Measurements from ENCODE around the gene NAALADL2. TPM values are rescaled to one million over a fixed set of nuclear protein-coding genes. Genes with fewer than 3 reads are reported as not detected.
A peak's percentile ranks its signal among the peaks of the same experiment; 100 is the strongest.
"Not testable (repeated sequence)": the region's sequence is repeated elsewhere in the genome, so short reads cannot be mapped to it uniquely, and the experiment has no call there.

Gene NAALADL2
- polyA plus RNA-seq, 4 donors = 17.4 to 25.9 (median 20.2) TPM

DNA sequence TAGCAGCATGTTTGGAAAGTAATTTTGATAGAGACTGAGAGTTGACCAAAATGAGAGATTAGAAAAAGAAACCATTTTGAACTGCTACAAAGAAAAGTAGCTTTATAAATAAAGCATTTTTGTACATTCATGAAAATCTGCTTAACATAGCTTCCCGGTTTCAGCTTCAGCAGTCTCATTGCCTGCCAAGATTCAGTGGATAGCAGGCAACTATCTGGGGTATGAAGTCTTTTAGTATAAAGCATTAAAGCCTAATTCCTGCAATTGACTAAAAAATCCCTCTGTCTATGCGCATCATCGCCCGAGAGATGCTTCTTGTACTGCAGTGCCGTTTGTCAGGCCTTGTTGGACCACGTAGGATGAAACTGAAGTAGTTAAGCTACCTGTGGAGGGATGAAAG, 588.4 kb downstream of the NAALADL2 start:
- DNase-seq (ENCODE audit: low read depth in 4 of 4, low spot score in 3 of 4) = no peak

GRCh38 chr3:175453361-175453760, 594.2 kb downstream of the NAALADL2 start:
- DNase-seq (ENCODE audit: low read depth in 4 of 4, low spot score in 3 of 4) = no peak

GRCh38 chr3:175456466-175456865, 597.3 kb downstream of the NAALADL2 start:
- no peak for DNase-seq (ENCODE audit: low read depth in 4 of 4, low spot score in 3 of 4)

DNA sequence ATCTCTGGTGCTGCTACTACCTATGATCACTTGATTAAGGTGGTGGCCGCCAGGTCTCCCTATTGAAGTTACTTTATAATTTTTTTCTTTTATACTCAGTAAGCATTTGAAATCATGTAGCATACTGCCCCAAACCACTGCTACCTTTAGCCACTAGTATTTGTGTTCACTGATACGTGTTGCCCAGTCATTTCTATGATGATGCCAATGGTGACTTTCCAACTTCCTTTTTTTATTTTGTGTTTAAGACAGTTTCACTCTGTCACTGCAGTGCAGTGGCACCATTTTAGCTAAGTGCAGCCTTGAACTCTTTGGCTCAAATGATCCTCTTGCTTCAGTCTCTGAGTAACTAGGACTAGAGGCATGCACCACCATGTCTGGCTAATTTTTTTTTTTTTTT, 598.2 kb downstream of the NAALADL2 start:
- DNase-seq (ENCODE audit: low read depth in 4 of 4, low spot score in 3 of 4) = no peak

DNA sequence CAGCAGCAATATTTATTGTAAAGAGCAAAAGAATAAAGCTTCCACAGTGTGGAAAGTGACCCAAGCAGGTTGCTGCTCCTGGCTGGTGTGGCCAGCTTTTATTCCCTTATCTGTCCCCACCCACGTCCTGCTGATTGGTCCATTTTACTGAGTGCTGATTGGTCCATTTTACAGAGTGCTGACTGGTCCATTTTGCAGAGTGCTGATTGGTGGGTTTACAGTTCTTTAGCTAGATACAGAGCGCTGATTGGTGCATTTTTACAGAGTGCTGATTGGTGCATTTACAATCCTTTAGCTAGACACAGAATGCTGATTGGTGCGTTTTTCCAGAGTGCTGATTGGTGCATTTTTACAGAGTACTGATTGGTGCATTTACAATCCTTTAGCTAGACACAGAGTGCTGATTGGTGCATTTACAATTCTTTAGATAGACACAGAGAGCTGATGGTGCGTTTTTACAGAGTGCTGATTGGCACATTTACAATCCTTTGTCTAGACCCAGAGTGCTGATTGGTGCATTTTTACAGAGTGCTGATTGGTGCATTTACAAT, 601.8 kb downstream of the NAALADL2 start:
- DNase-seq (ENCODE audit: low read depth in 4 of 4, low spot score in 3 of 4) = not testable (repeated sequence)

- no peak for DNase-seq (ENCODE audit: low read depth in 4 of 4, low spot score in 3 of 4)
Observed at GRCh38 chr3:175464362-175464761, 605.2 kb downstream of the NAALADL2 start.

- DNase-seq (ENCODE audit: low read depth in 4 of 4, low spot score in 3 of 4) = no peak
Observed at GRCh38 chr3:175469124-175469523, 610.0 kb downstream of the NAALADL2 start.

DNA sequence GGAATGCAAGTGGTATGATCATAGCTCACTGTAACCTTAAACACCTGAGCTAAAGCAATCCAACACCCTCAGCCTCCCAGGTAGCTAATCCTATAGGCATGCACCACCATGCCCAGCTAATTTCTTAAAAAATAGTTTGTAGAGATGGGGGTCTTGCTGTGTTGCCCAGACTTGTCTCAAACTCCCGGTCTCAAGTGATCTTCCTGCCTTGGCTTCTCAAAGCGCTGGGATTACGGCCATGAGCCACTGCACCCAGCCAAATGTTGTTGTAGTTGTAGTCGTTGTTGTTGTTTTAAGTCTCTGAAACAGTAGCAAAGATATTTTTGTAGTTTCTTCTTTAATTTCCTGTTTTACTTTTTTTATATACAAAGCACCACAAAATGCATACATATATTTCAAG, 616.6 kb downstream of the NAALADL2 start:
- DNase-seq (ENCODE audit: low read depth in 4 of 4, low spot score in 3 of 4) = no peak

- DNase-seq (ENCODE audit: low read depth in 4 of 4, low spot score in 3 of 4) = no peak
Observed at GRCh38 chr3:175476489-175476888, 617.4 kb downstream of the NAALADL2 start.

DNA sequence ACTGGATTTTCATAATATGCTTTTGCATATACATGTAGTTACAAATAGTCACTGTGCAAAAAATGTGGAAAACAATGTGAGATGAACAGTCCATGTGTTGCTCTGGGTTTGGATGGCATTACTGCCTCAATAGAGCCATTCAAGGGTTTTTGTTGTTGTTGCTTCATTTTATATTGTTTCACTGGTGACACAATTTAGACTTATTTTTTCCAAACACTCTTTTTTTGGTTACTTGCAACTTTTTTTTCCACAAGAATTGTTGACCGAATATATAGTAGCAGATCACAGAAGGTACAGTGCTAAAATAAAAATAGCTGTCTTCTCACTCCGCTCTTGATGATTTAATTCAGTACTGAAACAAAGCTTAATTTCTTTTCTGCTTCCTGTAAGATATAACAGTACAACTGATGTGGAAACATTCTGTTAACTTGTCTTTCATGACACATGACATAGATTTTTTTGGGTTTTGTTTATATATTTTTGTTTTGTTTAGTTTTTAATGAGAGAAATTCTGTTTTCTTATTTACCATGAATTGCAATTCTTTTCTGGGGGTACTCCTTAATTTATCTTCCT, 618.6 kb downstream of the NAALADL2 start:
- no peak for DNase-seq (ENCODE audit: low read depth in 4 of 4, low spot score in 3 of 4)

- no peak for DNase-seq (ENCODE audit: low read depth in 4 of 4, low spot score in 3 of 4)
Observed at GRCh38 chr3:175478301-175478700, 619.2 kb downstream of the NAALADL2 start.

DNA sequence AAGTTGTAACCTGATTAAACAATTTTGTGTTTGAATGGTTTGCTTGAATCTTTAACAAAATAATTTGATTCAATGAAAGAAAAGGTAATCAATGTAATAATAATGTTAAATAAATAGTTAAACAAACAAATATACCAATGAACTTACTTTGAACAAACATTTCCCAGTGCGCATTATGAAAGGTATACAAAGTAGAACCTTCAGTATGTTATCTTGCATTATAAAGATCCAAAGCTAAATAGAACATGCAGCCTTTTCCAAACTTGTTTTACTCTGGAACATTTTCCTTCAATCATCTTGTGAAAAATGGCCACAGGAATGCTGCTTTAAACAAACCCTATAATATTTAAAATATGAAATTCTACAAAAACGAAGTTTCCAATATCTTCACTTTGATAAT, 620.0 kb downstream of the NAALADL2 start:
- no peak for DNase-seq (ENCODE audit: low read depth in 4 of 4, low spot score in 3 of 4)

- DNase-seq (ENCODE audit: low read depth in 4 of 4, low spot score in 3 of 4) = no peak
Observed at GRCh38 chr3:175479800-175480199, 620.7 kb downstream of the NAALADL2 start.

- no peak for DNase-seq (ENCODE audit: low read depth in 4 of 4, low spot score in 3 of 4)
Observed at GRCh38 chr3:175484666-175485065, 625.5 kb downstream of the NAALADL2 start.

GRCh38 chr3:175485436-175485835, 626.3 kb downstream of the NAALADL2 start:
- DNase-seq (ENCODE audit: low read depth in 4 of 4, low spot score in 3 of 4) = no peak

DNA sequence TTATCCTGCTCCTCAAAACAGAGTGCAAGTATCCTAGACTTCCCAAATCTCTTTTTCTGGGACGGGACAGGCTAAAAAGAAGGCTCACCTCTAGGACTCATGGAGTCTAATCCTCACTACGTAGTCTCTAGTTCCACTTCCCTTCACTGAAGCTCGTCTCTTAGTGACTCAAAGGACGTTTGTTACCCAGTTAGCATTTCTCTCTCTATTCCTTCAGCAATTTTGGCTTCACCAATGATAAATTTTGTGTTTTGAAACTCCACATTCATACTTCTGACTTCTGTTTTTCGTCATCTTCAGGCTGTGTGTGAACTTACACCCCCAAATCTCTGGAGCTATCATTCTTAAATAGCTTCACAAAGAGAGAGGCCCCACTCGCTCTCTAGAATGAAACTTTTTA, 627.1 kb downstream of the NAALADL2 start:
- no peak for DNase-seq (ENCODE audit: low read depth in 4 of 4, low spot score in 3 of 4)

DNA sequence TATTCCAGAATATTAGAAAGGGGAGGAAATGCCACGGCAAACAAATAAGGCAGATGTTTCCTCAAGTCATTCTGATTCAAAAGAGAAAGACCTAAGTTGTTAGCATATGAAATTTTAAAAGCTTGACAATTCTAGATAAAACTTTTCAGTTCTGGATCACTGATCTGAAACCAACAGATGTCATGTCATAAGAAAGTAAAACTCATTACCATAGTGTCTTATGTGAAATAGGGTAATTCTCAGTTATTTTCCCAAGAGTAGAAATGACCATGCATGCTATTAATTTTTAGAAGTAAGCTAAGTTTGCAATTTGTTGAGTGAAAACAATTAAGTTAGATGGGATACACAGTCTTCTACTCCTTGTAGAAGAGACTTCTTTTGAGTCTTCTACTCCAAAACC, 630.3 kb downstream of the NAALADL2 start:
- DNase-seq (ENCODE audit: low read depth in 4 of 4, low spot score in 3 of 4) = no peak

- DNase-seq (ENCODE audit: low read depth in 4 of 4, low spot score in 3 of 4) = peak in 3 of 4 donors; percentile 9 to 23 (median 14)
Observed at GRCh38 chr3:175493301-175493700, 634.2 kb downstream of the NAALADL2 start.

DNA sequence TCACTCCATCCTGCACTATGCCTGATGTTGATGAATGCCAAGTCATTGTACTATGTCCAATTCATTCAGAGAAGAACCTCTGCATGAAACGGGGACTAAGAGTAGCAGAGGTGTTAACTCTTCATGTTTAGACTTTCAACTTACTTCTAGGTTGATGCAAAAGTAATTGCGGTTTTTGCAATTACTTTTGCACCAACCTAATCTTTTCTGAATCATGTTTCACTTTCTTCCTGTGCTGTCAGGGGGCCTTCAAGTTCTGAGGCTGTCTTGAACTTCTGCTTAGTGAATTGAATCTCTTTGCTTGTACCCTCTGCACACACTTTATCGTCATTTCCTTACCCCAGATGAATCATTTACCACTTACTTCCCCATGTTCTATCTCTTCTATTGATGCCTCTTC, 636.2 kb downstream of the NAALADL2 start:
- DNase-seq (ENCODE audit: low read depth in 4 of 4, low spot score in 3 of 4) = no peak

DNA sequence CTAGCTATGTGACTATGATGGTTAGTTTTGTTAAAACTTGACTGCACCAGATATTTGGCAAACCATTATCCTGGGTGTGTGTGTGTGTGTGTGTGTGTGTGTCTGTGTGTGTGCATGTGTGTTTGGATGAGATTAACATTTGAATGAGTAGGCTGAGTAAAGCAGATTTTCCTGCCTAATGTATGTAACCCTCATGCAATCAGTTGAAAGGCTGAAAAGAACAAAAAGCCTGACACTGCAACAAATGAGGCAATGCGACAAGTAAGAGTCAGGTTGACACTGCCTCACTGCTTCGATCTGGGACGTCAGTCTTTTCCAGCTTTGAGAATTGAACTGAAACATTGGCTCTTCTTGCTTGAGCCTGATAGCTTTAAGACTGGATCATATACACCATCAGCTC, 643.0 kb downstream of the NAALADL2 start:
- no peak for DNase-seq (ENCODE audit: low read depth in 4 of 4, low spot score in 3 of 4)

- DNase-seq (ENCODE audit: low read depth in 4 of 4, low spot score in 3 of 4) = no peak
Observed at GRCh38 chr3:175511219-175511785, 652.2 kb downstream of the NAALADL2 start.

- no peak for DNase-seq (ENCODE audit: low read depth in 4 of 4, low spot score in 3 of 4)
Observed at GRCh38 chr3:175512700-175513099, 653.6 kb downstream of the NAALADL2 start.

DNA sequence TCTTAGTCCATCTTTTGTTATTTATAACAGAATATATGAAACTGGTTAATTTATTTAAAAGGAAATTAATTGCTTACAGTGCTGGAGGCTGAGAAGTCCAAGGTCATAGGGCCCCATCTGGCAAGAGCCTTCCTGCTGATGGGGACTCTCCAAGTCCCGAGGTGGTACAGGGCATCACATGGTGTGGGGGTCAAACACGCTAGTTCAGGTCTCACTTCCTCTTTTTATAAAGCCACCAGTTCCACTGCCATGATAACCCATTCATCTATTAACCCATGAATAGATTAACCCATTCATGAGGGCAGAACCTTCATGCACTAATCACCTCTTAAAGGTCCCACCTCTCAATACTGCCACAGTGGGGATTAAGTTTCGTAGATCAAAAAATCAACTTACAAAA, 659.3 kb downstream of the NAALADL2 start:
- DNase-seq (ENCODE audit: low read depth in 4 of 4, low spot score in 3 of 4) = no peak

Data from right renal pelvis (tissue), 4 donors.